HCT116 (cell line): ENCODE data around the gene TCEANC.

ENCODE experiments used
- CEBPB ChIP-seq: IDR thresholded peaks from 2 replicates; pipeline ENCODE4 v1.6.1; 2012; ENCODE audit warnings: low read depth
- CTCF ChIP-seq, 3 experiments: fragments of 200-600 bp in 1 of 3; sonication (generic) in 1 of 3; IDR thresholded peaks in 2 of 3; conservative IDR thresholded peaks in 1 of 3; 2 replicates each; pipeline ENCODE4 v1.5.1; 2012 to 2017; ENCODE audit warnings: low read depth in 2 of 3, low read length in 2 of 3, antibody characterized with exemption in 1 of 3, borderline replicate concordance in 1 of 3, control low read depth in 1 of 3, mild to moderate bottlenecking in 1 of 3, mixed read lengths in 1 of 3, mixed run types in 1 of 3, moderate library complexity in 1 of 3; ENCODE audit not compliant: insufficient read depth in 1 of 3
- EGR1 ChIP-seq: IDR thresholded peaks from 2 replicates; pipeline ENCODE4 v1.6.1; 2012; ENCODE audit warnings: low read depth
- EZH2 ChIP-seq: fragments of 200-600 bp; sonication (generic); IDR thresholded peaks from 2 replicates; pipeline ENCODE4 v1.6.1; 2017; ENCODE audit warnings: antibody characterized with exemption, mixed run types
- EZH2phosphoT487 ChIP-seq: fragments of 200-600 bp; IDR thresholded peaks from 2 replicates; pipeline ENCODE4 v1.6.1; 2018; ENCODE audit warnings: antibody characterized with exemption, borderline replicate concordance
- FOSL1 ChIP-seq: IDR thresholded peaks from 2 replicates; pipeline ENCODE4 v1.6.1; 2012; ENCODE audit warnings: low read depth
- MAX ChIP-seq: IDR thresholded peaks from 2 replicates; pipeline ENCODE4 v1.6.1; 2012
- POLR2A ChIP-seq: IDR thresholded peaks from 2 replicates; pipeline ENCODE4 v1.7.0; 2011; ENCODE audit warnings: borderline replicate concordance; ENCODE audit not compliant: insufficient read depth, insufficient read length; ENCODE audit errors: extremely low read depth
- RAD21 ChIP-seq: IDR thresholded peaks from 2 replicates; pipeline ENCODE4 v1.6.1; 2012; ENCODE audit warnings: low read depth, mild to moderate bottlenecking
- REST ChIP-seq: IDR thresholded peaks from 2 replicates; pipeline ENCODE4 v1.6.1; 2012; ENCODE audit warnings: low read depth
- SP1 ChIP-seq: IDR thresholded peaks from 2 replicates; pipeline ENCODE4 v1.6.1; 2012; ENCODE audit warnings: low read depth
- SRF ChIP-seq: IDR thresholded peaks from 2 replicates; pipeline ENCODE4 v1.6.1; 2012; ENCODE audit warnings: low read depth
- ZFX ChIP-seq: fragments of 450-650 bp; IDR thresholded peaks from 2 replicates; pipeline ENCODE4 v1.6.1; 2017
- ZNF274 ChIP-seq: fragments of 200-500 bp; sonication (Bioruptor generic); IDR thresholded peaks from 2 replicates; pipeline ENCODE4 v1.6.1; 2014; ENCODE audit warnings: mild to moderate bottlenecking, low read depth, low read length, inconsistent platforms

GRCh38 chrX:13673016-13673415, 20.1 kb downstream of the TCEANC start:
- TF ChIP-seq RAD21, result no peak
- no peak for TF ChIP-seq ZNF274
- no peak for TF ChIP-seq CTCF (IDR thresholded peaks at IDR 0.05 in 2 of 3, conservative IDR thresholded peaks at IDR 0.05 in 1 of 3; ENCODE audit: borderline replicate concordance in 1 of 3, insufficient read depth in 1 of 3, low read depth in 2 of 3, low read length in 2 of 3)
- TF ChIP-seq EGR1, result no peak
- TF ChIP-seq ZFX, result no peak
- no peak for TF ChIP-seq SP1
- no peak for TF ChIP-seq CEBPB
- TF ChIP-seq EZH2phosphoT487, result no peak
- TF ChIP-seq EZH2, result no peak
- TF ChIP-seq SRF, result no peak
- no peak for TF ChIP-seq POLR2A
- TF ChIP-seq FOSL1, result no peak
- no peak for TF ChIP-seq MAX
- no peak for TF ChIP-seq REST
